Measurements from ENCODE around the gene NLRP7. TPM values are rescaled to one million over a fixed set of nuclear protein-coding genes. Genes with fewer than 3 reads are reported as not detected.
"Not testable (repeated sequence)": the region's sequence is repeated elsewhere in the genome, so short reads cannot be mapped to it uniquely, and the experiment has no call there.

NLRP7 gene
- total RNA-seq: not detected in 2 replicates

- no peak for TF ChIP-seq CTCF (conservative IDR thresholded peaks at IDR 0.05; ENCODE audit: low read depth, low read length)
- no peak for DNase-seq (ENCODE audit: low read depth)
- no peak within 1 kb of the TSS for H3K4me3 ChIP-seq (ENCODE audit: low read depth, low read length)
These were observed at the start of gene NLRP7 for GRCh38 chr19:54947381-54947780. TSS of gene NLRP7 (minus strand) at chr19:54947530.

GRCh38 chr19:54995561-54995960, 48.2 kb upstream of the NLRP7 start:
- no peak overlapping the region for H3K4me3 ChIP-seq (ENCODE audit: low read depth, low read length)
- no peak for TF ChIP-seq CTCF (conservative IDR thresholded peaks at IDR 0.05; ENCODE audit: low read depth, low read length)
- no peak for DNase-seq (ENCODE audit: low read depth)

GRCh38 chr19:54989531-54989930, 42.2 kb upstream of the NLRP7 start:
- not testable (repeated sequence) for DNase-seq (ENCODE audit: low read depth); H3K4me3 ChIP-seq (ENCODE audit: low read depth, low read length)

GRCh38 chr19:54982562-54982961, 35.2 kb upstream of the NLRP7 start:
- DNase-seq (ENCODE audit: low read depth); H3K4me3 ChIP-seq (ENCODE audit: low read depth, low read length): not testable (repeated sequence)

- H3K4me3 ChIP-seq (ENCODE audit: low read depth, low read length): not testable (repeated sequence)
These were observed 26.1 kb upstream of the NLRP7 start for GRCh38 chr19:54973229-54974090.

GRCh38 chr19:54971446-54971845, 24.1 kb upstream of the NLRP7 start:
- DNase-seq (ENCODE audit: low read depth); H3K4me3 ChIP-seq (ENCODE audit: low read depth, low read length): not testable (repeated sequence)

More at GRCh38 chr19:54973229-54974090, 26.1 kb upstream of the NLRP7 start:
- DNase-seq (ENCODE audit: low read depth): not testable (repeated sequence)

GRCh38 chr19:54969647-54970046, 22.3 kb upstream of the NLRP7 start:
- DNase-seq (ENCODE audit: low read depth): no peak
- no peak for TF ChIP-seq CTCF (conservative IDR thresholded peaks at IDR 0.05; ENCODE audit: low read depth, low read length)
- no peak overlapping the region for H3K4me3 ChIP-seq (ENCODE audit: low read depth, low read length)

GRCh38 chr19:54967611-54968010, 20.3 kb upstream of the NLRP7 start:
- no peak for TF ChIP-seq CTCF (conservative IDR thresholded peaks at IDR 0.05; ENCODE audit: low read depth, low read length)
- DNase-seq (ENCODE audit: low read depth): no peak
- no peak overlapping the region for H3K4me3 ChIP-seq (ENCODE audit: low read depth, low read length)

- not testable (repeated sequence) for H3K4me3 ChIP-seq (ENCODE audit: low read depth, low read length); DNase-seq (ENCODE audit: low read depth)
These were observed 17.7 kb upstream of the NLRP7 start for GRCh38 chr19:54965055-54965454.

- no peak overlapping the region for H3K4me3 ChIP-seq (ENCODE audit: low read depth, low read length)
- TF ChIP-seq CTCF (conservative IDR thresholded peaks at IDR 0.05; ENCODE audit: low read depth, low read length): no peak
- DNase-seq (ENCODE audit: low read depth): no peak
These were observed 12.5 kb upstream of the NLRP7 start for GRCh38 chr19:54959840-54960239.

Data from epithelial cell of proximal tubule (primary cell).